Measurements from ENCODE around the gene NDUFA11. TPM values are rescaled to one million over a fixed set of nuclear protein-coding genes. Genes with fewer than 3 reads are reported as not detected.
A peak's percentile ranks its signal among the peaks of the same experiment; 100 is the strongest.
"Not testable (repeated sequence)": the region's sequence is repeated elsewhere in the genome, so short reads cannot be mapped to it uniquely, and the experiment has no call there.

The NDUFA11 gene
- total RNA-seq, 2 experiments from 2014 or later, result 225 to 228 TPM

DNA sequence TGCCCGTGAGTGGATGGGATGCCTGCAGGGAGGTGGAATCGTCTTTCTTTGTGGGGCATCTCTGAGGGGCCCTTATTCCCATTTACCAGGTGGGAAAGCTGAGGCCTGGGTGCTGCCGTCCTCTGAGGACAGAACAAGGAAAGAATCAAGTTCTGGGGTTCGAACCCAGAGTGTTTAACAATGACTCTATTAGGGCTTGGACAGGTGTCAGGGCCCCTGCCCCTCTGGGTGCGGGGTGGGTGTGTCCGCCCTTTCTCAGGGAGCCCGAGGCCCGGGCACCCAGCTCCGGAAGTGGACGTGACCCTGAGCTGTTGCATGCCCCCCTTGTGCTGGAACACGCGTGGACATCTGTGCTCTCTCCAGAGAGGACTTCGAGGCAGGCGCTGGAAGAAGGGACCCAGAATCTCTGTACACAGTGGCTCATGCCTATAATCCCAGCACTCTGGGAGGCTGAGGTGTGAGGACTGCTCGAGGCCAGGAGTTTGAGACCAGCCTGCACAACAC, 10.8 kb downstream of the NDUFA11 start:
- ATAC-seq (no peak), DNase-seq (no peak)
- POLR2A ChIA-PET, result interaction anchor here (0.6 to 1.9 kb wide), 2 partner anchors 10 to 83 kb away, joined by 3 to 8 read pairs; partner anchors contain the start of gene NDUFA11
- no peak overlapping the region for H3K4me3 Mint-ChIP-seq
- CTCF ChIA-PET, result interaction anchor here (2.0 to 2.8 kb wide), 2 partner anchors 10 to 89 kb away, joined by 5 to 19 read pairs; partner anchors contain the start of genes NDUFA11 and NRTN
- no peaks in the 10 kb centered on the region for H3K4me1 Mint-ChIP-seq (ENCODE audit: low read depth)
- peaks cover 3% of the 10 kb centered on the region for H3K36me3 Mint-ChIP-seq (ENCODE audit: low read depth)
- no peak overlapping the region for H3K27ac Mint-ChIP-seq
- H3K27me3 Mint-ChIP-seq (ENCODE audit: low read depth), result no peaks in the 10 kb centered on the region
- H3K9me3 Mint-ChIP-seq (ENCODE audit: insufficient read depth), result no peaks in the 10 kb centered on the region

DNA sequence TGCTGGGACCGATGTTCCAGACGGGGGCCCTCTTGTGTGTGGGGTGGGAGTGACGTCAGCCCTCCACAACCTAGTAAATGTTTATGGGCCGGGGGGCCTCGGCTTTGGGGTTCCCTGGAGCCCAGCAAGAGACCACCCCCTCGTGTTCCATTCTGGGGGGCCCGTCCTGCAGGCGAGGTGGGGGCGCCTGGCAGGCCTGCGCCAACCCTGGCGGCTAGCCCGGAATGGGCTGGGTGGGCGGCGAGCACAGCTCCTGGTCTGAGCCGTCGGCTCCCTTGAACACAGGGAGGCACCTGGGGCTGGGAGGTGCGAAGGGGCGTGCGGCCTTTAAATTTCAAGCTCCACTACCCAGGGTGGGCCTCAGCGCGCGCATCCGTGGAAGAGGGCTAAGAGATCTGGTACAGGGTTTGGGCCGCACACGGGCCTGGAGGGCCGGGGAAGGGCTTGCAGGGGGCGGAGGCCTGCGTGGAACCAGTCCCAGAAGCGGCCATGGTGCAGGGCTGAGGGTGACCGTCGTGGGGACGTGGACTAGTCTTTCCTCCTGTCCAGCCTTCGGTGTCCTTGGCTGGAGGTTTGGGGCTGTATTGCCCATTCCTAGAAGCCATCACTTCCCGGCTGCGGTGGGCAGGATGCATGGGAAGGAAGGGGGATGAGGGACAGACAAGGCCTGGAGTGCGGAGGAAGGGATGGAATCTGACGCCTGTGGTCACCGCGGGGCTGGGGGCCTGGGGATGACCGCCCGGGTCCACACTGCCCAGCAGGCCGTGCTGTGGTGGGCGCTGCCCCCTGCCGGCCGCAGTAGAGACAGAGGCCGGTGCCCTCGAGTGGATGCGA, 11.4 kb downstream of the NDUFA11 start:
- ATAC-seq, result peak; percentile 50
- H3K4me1 Mint-ChIP-seq (ENCODE audit: low read depth), result no peaks in the 10 kb centered on the region
- no peak overlapping the region for H3K27ac Mint-ChIP-seq
- ChIA-PET CTCF (interaction anchor here (1.8 to 2.8 kb wide), 3 partner anchors 11 to 98 kb away, joined by 3 to 19 read pairs (median 5); partner anchors contain the start of genes NDUFA11 and NRTN), POLR2A (interaction anchor here (1.9 kb wide), 1 partner anchor 10 kb away, joined by 8 read pairs; the partner anchor contains the start of gene NDUFA11)
- no peak overlapping the region for H3K4me3 Mint-ChIP-seq
- H3K9me3 Mint-ChIP-seq (ENCODE audit: insufficient read depth), result no peaks in the 10 kb centered on the region
- H3K27me3 Mint-ChIP-seq (ENCODE audit: low read depth), result no peaks in the 10 kb centered on the region
- H3K36me3 Mint-ChIP-seq (ENCODE audit: low read depth), result peaks cover 3% of the 10 kb centered on the region
- DNase-seq, result no peak

DNA sequence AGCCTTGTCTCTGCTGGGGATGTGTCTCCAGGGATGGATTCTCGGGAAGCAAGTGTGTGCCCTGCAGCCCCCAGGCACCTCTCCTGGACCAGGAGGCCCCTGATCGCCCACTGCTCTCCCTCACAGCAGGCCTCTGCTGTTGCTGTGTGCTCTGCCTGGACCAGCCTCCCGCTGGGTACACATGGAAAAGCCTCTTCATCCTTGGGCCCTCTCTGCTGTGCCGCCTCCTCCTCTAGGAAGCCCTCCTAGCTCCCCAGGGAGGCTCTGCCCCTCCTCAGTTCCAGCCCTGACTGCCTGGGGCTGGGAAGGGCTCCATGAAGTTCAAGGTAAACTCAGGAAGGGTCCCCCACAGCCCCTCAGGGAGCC, 12.0 kb downstream of the NDUFA11 start:
- POLR2A ChIA-PET, result interaction anchor here (1.9 kb wide), 1 partner anchor 11 kb away, joined by 8 read pairs; the partner anchor contains the start of gene NDUFA11
- Mint-ChIP-seq H3K27ac (no peak overlapping the region), H3K27me3 (ENCODE audit: low read depth) (no peaks in the 10 kb centered on the region), H3K4me3 (no peak overlapping the region), H3K4me1 (ENCODE audit: low read depth) (no peaks in the 10 kb centered on the region), H3K9me3 (ENCODE audit: insufficient read depth) (no peaks in the 10 kb centered on the region), H3K36me3 (ENCODE audit: low read depth) (peaks cover 3% of the 10 kb centered on the region)
- ATAC-seq (no peak), DNase-seq (no peak)
- CTCF ChIA-PET, result interaction anchor here (1.7 to 2.8 kb wide), 4 partner anchors 12 to 97 kb away, joined by 3 to 19 read pairs (median 10); partner anchors contain the start of genes NDUFA11 and NRTN

DNA sequence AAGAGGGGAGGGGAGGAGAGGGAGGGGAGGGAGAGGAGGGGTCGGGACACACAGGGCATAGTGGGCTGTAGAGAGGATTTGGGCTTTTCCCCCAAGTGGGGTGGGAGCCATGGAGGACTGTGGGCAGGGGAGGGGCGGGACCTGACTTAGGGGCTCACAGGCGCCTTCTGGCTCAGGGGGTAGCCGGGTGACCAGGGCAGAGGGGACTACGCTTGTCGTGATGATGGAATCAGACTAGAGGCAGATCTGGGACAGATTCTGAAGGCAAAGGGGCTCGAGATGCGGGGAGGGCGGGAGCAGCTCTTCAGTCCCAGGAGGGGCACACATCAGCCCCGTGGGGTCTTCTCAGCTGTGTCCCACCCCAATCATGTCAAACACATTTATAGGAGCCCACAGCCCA, 13.5 kb downstream of the NDUFA11 start:
- H3K9me3 Mint-ChIP-seq (ENCODE audit: insufficient read depth), result no peaks in the 10 kb centered on the region
- no peaks in the 10 kb centered on the region for H3K36me3 Mint-ChIP-seq (ENCODE audit: low read depth)
- no peak for DNase-seq
- H3K4me3 Mint-ChIP-seq, result no peak overlapping the region
- no peak for ATAC-seq
- POLR2A ChIA-PET, result no interaction called here
- CTCF ChIA-PET, result interaction anchor here (1.7 kb wide), 1 partner anchor 86 kb away, joined by 15 read pairs; no protein-coding TSS in a partner anchor
- no peaks in the 10 kb centered on the region for H3K27me3 Mint-ChIP-seq (ENCODE audit: low read depth)
- no peaks in the 10 kb centered on the region for H3K4me1 Mint-ChIP-seq (ENCODE audit: low read depth)
- no peak overlapping the region for H3K27ac Mint-ChIP-seq

DNA sequence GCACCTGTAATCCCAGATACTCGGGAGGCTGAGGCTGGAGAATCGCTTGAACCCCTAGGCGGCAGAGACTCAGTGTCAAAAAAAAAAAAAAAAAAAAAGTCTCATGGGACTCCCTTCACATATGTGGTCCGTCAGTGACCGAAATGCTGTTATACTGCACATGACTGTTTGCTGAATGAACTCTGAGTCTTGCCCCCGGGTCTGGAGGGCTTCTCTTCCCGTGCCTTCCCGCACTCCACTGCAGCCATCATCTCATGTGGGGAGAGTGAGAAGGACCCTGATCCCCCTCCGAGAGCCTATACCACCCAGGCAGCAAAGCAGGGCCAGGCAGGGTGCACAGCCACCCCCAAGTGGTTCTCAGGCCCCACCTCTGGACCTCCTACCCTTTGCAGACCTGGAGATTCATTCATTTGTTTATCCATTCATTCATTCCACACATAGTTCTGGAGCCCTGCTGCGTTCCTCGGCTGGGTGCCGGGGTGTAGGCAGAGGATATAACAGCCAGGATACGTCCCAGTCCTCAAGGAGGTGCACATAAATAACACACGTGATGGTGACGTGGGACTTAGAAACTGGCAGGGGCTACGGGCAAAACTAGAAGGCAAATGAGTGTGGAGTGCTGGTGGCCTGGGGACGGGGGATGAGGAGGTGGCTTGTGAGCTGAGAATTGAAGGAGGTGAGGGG, 14.2 kb downstream of the NDUFA11 start:
- DNase-seq, result no peak
- Mint-ChIP-seq H3K4me3 (no peak overlapping the region), H3K36me3 (ENCODE audit: low read depth) (no peaks in the 10 kb centered on the region), H3K27ac (no peak overlapping the region), H3K4me1 (ENCODE audit: low read depth) (no peaks in the 10 kb centered on the region), H3K27me3 (ENCODE audit: low read depth) (no peaks in the 10 kb centered on the region), H3K9me3 (ENCODE audit: insufficient read depth) (no peaks in the 10 kb centered on the region)
- ATAC-seq, result no peak
- CTCF ChIA-PET, result interaction anchor here (1.7 kb wide), 1 partner anchor 85 kb away, joined by 15 read pairs; no protein-coding TSS in a partner anchor
- POLR2A ChIA-PET, result no interaction called here

DNA sequence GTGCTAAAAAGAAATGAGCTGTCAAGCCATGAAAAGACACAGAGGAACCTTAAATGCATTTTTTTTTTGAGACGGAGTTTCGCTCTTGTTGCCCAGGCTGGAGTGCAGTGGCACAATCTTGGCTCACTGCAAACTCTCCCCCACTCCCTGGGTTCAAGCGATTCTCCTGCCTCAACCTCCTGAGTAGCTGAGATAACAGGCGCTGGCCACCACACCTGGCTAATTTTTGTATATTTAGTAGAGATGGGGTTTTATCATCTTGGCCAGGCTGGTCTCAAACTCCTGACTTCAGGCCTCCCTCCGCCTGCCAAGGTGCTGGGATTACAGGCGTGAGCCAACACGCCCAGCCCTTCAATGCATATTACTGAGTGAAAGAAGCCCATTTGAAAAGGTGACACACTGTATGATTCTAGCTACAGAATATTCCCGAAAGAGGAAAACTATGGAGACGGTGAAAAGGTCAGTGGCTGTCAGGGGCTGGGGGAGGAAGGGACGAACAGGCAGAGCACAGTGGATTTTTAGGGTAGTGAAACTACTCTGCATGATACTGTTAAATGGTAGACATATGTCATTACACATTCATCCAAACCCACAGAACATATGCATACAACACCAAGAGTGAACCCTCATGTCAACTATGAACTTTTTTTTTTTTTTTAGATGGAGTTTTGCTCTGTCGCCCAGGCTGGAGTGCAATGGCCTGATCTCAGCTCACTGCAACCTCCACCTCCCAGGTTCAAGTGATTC, 19.4 kb downstream of the NDUFA11 start:
- H3K9me3 Mint-ChIP-seq (ENCODE audit: insufficient read depth); H3K4me3 Mint-ChIP-seq; H3K27ac Mint-ChIP-seq; ATAC-seq; H3K4me1 Mint-ChIP-seq (ENCODE audit: low read depth); DNase-seq; H3K36me3 Mint-ChIP-seq (ENCODE audit: low read depth); H3K27me3 Mint-ChIP-seq (ENCODE audit: low read depth): not testable (repeated sequence)
- ChIA-PET CTCF (interaction anchor here (1.0 kb wide), 1 partner anchor 80 kb away, joined by 3 read pairs; no protein-coding TSS in a partner anchor), POLR2A (interaction anchor here (1.0 to 1.4 kb wide), 2 partner anchors 55 to 80 kb away, joined by 3 to 8 read pairs; no protein-coding TSS in a partner anchor)

DNA sequence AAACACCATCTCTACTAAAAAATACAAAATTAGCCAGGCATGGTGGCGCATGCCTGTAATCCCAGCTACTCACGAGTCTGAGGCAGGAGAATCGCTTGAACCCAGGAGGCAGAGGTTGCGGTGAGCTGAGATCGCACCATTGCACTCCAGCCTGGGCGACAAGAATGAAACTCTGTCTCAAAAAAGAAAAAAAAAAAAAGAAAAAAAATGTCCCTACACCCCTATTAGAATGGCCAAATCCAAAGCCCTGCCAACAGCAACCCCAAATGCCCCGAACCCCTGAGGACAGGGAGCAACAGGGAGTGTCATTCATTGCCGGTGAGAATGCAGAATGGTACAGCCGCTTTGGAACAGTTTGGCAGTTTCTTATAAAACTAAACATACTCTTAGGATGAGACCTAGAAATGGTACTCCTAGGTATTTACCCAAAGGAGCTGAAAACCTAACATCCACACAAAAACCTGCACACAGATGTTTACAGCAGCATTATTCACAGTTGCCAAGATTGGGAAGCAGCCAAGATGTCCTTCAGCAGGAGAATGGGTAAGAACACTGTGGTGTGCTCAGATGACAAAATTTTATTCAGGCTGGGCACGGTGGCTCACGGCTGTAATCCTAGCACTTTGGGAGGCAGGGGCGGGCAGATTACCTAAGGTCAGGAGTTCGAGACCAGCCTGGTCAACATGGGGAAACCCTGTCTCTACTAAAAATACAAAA, 20.3 kb downstream of the NDUFA11 start:
- not testable (repeated sequence) for H3K27me3 Mint-ChIP-seq (ENCODE audit: low read depth); DNase-seq; H3K27ac Mint-ChIP-seq; H3K4me1 Mint-ChIP-seq (ENCODE audit: low read depth); H3K36me3 Mint-ChIP-seq (ENCODE audit: low read depth); H3K9me3 Mint-ChIP-seq (ENCODE audit: insufficient read depth); H3K4me3 Mint-ChIP-seq; ATAC-seq
- ChIA-PET POLR2A (interaction anchor here (1.0 to 1.4 kb wide), 2 partner anchors 55 to 79 kb away, joined by 3 to 8 read pairs; no protein-coding TSS in a partner anchor), CTCF (interaction anchor here (1.0 kb wide), 1 partner anchor 79 kb away, joined by 3 read pairs; no protein-coding TSS in a partner anchor)

DNA sequence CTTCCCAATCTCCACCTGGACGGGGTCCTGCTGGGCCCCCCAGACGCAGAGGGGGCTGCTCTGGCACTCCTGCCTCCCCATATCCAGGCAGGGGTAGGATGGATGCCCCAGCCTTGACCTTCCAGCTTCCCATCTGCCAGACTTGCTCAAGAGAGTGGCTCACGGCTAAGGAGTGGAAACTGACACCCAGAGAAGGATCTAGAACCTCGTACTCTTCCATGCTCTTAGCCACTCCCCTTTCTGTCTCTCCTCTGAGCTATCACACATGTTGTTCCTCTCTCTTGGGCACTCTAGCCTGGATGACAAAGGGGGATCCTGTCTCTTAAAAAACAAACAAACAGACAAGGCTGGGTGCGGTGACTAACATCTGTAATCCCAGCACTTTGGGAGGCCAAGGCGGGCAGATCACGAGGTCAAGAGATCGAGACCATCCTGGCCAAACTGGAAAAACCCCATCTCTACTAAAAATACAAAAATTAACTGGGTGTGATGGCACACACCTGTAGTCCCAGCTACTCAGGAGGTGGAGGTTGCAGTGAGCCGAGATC, 21.1 kb downstream of the NDUFA11 start:
- Mint-ChIP-seq H3K27ac (no peak overlapping the region), H3K36me3 (ENCODE audit: low read depth) (no peaks in the 10 kb centered on the region), H3K4me1 (ENCODE audit: low read depth) (no peaks in the 10 kb centered on the region), H3K27me3 (ENCODE audit: low read depth) (peaks cover 5% of the 10 kb centered on the region), H3K4me3 (no peak overlapping the region), H3K9me3 (ENCODE audit: insufficient read depth) (no peaks in the 10 kb centered on the region)
- no peak for DNase-seq
- ChIA-PET CTCF (no interaction called here), POLR2A (no interaction called here)
- no peak for ATAC-seq

DNA sequence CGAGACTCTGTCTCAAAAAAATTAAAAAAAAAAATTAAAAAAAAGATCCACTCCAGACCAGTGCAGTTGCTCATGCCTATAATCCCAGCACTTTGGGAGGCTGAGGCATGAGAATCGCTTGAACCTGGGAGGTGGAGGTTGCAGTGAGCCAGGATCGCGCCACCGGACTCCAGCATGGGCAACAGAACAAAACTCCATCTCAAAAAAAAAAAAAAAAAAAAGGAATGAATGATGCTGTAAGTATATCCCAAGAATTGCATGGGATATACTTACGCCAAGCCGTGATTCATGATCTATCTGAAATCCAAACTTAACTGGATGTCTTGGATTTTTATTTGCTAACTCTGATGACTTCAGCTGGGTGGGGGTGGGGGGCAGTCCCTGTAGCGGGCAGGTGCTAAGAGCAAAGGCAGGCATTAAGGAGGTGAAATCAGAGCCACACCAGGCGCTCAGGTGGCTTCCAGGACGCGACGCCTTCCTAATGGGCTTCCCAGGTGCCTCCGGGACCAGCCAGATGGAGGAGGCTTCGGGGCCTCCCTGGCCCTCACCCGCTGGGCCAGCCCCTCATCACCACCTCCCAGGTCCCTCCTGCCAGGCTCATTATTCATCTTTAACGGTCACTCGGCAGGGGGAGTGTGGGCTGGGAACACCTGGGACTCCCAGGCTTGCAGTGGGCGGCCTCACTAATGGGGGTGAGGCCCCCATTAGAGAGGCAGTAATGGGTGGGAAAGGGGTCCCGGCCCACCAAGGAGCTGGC, 21.9 kb downstream of the NDUFA11 start:
- H3K4me1 Mint-ChIP-seq (ENCODE audit: low read depth), result no peaks in the 10 kb centered on the region
- ChIA-PET CTCF (no interaction called here), POLR2A (no interaction called here)
- H3K36me3 Mint-ChIP-seq (ENCODE audit: low read depth), result no peaks in the 10 kb centered on the region
- ATAC-seq (no peak), DNase-seq (no peak)
- H3K27ac Mint-ChIP-seq, result no peak overlapping the region
- no peak overlapping the region for H3K4me3 Mint-ChIP-seq
- H3K9me3 Mint-ChIP-seq (ENCODE audit: insufficient read depth), result no peaks in the 10 kb centered on the region
- H3K27me3 Mint-ChIP-seq (ENCODE audit: low read depth), result peaks cover 5% of the 10 kb centered on the region

DNA sequence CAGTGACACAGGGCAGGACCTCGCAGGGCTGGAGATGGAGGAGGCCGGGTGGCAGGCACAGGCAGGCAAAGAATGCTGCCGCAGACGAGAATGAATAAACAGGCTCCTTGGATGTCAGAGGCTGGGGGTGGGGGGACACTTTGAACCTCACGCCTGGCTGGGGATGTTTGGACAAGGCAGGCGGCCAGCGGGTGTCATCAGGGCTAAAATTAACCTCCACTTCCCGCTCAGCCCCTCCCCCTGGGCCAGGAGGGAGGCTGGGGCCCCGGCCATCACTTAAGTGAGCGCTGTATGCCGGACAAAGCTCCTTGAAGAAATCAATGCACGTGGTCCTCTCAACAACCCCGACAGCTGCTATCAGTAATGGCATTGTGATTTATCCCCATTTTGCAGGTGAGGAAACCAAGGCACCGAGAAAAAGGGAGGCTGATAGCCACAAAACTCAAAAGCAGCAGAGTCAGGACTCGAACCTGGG, 22.9 kb downstream of the NDUFA11 start:
- H3K9me3 Mint-ChIP-seq (ENCODE audit: insufficient read depth), result no peaks in the 10 kb centered on the region
- H3K4me1 Mint-ChIP-seq (ENCODE audit: low read depth), result no peaks in the 10 kb centered on the region
- POLR2A ChIA-PET, result no interaction called here
- DNase-seq (no peak), ATAC-seq (no peak)
- H3K27ac Mint-ChIP-seq, result no peak overlapping the region
- H3K4me3 Mint-ChIP-seq, result no peak overlapping the region
- H3K36me3 Mint-ChIP-seq (ENCODE audit: low read depth), result no peaks in the 10 kb centered on the region
- CTCF ChIA-PET, result no interaction called here
- H3K27me3 Mint-ChIP-seq (ENCODE audit: low read depth), result peaks cover 5% of the 10 kb centered on the region

All from activated CD8-positive, alpha-beta T cell treated with anti-CD3 and anti-CD28 coated beads, Interleukin-2, amount 10 ng/mL, durations not matched to agents 7 days and 5 days (primary cell).